Mesenchymal stem cell (in vitro differentiated cells and primary cell): ENCODE data around the gene PAQR4.

Source experiments
- DNase-seq: peaks from one replicate; pipeline ENCODE4 v3.0.0-alpha.2; 2013
- H2AFZ ChIP-seq: one replicate; pipeline ENCODE4 v1.6.1; 2013; ENCODE audit warnings: low read depth, mild to moderate bottlenecking, control low read depth, inconsistent platforms, low read length, moderate library complexity
- H2AK5ac ChIP-seq: 2 replicates; pipeline ENCODE4 v1.6.1; 2013; ENCODE audit warnings: low read length, moderate library complexity, mild to moderate bottlenecking, inconsistent platforms; ENCODE audit not compliant: severe bottlenecking
- H2BK120ac ChIP-seq: one replicate; pipeline ENCODE4 v1.6.1; 2013; ENCODE audit warnings: low read depth, mild to moderate bottlenecking, inconsistent platforms, low read length, moderate library complexity
- H2BK12ac ChIP-seq, 2 experiments: one replicate each; pipeline ENCODE4 v1.6.1; 2013; ENCODE audit warnings: inconsistent platforms in 2 of 2, low read length in 2 of 2, mild to moderate bottlenecking in 2 of 2, moderate library complexity in 2 of 2, control low read depth in 1 of 2
- H2BK15ac ChIP-seq: one replicate; pipeline ENCODE4 v1.6.1; 2013; ENCODE audit warnings: mild to moderate bottlenecking, low read depth, inconsistent platforms; ENCODE audit not compliant: poor library complexity, severe bottlenecking
- H2BK5ac ChIP-seq: 2 replicates; pipeline ENCODE4 v1.6.1; 2013; ENCODE audit warnings: low read depth, mild to moderate bottlenecking, low read length, control low read depth, inconsistent platforms; ENCODE audit not compliant: poor library complexity, severe bottlenecking
- H3K14ac ChIP-seq, 2 experiments: one replicate each; pipeline ENCODE4 v1.6.1; 2013; ENCODE audit warnings: inconsistent platforms in 2 of 2, low read length in 2 of 2, control low read depth in 1 of 2, mild to moderate bottlenecking in 1 of 2, moderate library complexity in 1 of 2
- H3K18ac ChIP-seq, 2 experiments: one replicate each; pipeline ENCODE4 v1.6.1; 2013; ENCODE audit warnings: inconsistent platforms in 2 of 2, low read length in 2 of 2, control low read depth in 1 of 2, low read depth in 1 of 2, mild to moderate bottlenecking in 1 of 2
- H3K23ac ChIP-seq, 2 experiments: one replicate each; pipeline ENCODE4 v1.6.1; 2013; ENCODE audit warnings: inconsistent platforms in 2 of 2, low read length in 2 of 2, mild to moderate bottlenecking in 2 of 2, moderate library complexity in 2 of 2, control low read depth in 1 of 2
- H3K27ac ChIP-seq: 2 replicates; pipeline ENCODE4 v1.5.1; 2013; ENCODE audit warnings: mild to moderate bottlenecking, moderate library complexity, low read length, control low read depth, inconsistent platforms; ENCODE audit not compliant: poor library complexity, severe bottlenecking
- H3K27me3 ChIP-seq, 2 experiments: 2 replicates each; pipeline versions ENCODE4 v1.6.1 to v1.7.0; 2013; ENCODE audit warnings: low read length in 2 of 2, mild to moderate bottlenecking in 2 of 2, moderate library complexity in 2 of 2, control low read depth in 1 of 2, inconsistent platforms in 1 of 2; ENCODE audit not compliant: control insufficient read depth in 1 of 2, insufficient read depth in 1 of 2
- H3K36me3 ChIP-seq, 2 experiments: 2 replicates each; pipeline versions ENCODE4 v1.6.1 to v1.7.0; 2013; ENCODE audit warnings: low read length in 2 of 2, control low read depth in 1 of 2, inconsistent platforms in 1 of 2, low read depth in 1 of 2, mild to moderate bottlenecking in 1 of 2; ENCODE audit not compliant: insufficient read depth in 2 of 2, control insufficient read depth in 1 of 2
- H3K4ac ChIP-seq, 2 experiments: one replicate each; pipeline ENCODE4 v1.6.1; 2013; ENCODE audit warnings: inconsistent platforms in 2 of 2, low read length in 2 of 2, mild to moderate bottlenecking in 2 of 2, moderate library complexity in 2 of 2, control low read depth in 1 of 2, low read depth in 1 of 2
- H3K4me1 ChIP-seq: 2 replicates; pipeline ENCODE4 v1.6.1; 2013; ENCODE audit warnings: low read depth, low read length, control low read depth; ENCODE audit not compliant: control insufficient read depth, insufficient read depth
- H3K4me2 ChIP-seq: 2 replicates; pipeline ENCODE4 v1.6.1; 2013; ENCODE audit warnings: low read length, mild to moderate bottlenecking, inconsistent platforms; ENCODE audit not compliant: poor library complexity, severe bottlenecking
- H3K4me3 ChIP-seq, 2 experiments: 2 replicates each; pipeline versions ENCODE4 v1.5.1 to v1.7.0; 2013; ENCODE audit warnings: low read length in 2 of 2, mild to moderate bottlenecking in 2 of 2, control low read depth in 1 of 2, low read depth in 1 of 2; ENCODE audit not compliant: insufficient read depth in 1 of 2
- H3K79me1 ChIP-seq: replicated peaks from 2 replicates; pipeline ENCODE4 v1.6.1; 2013; ENCODE audit warnings: mild to moderate bottlenecking, control low read depth, low read length, inconsistent platforms; ENCODE audit not compliant: poor library complexity, severe bottlenecking
- H3K9ac ChIP-seq: 2 replicates; pipeline ENCODE4 v1.7.0; 2013; ENCODE audit warnings: mild to moderate bottlenecking, low read length, moderate library complexity
- H3K9me3 ChIP-seq: 2 replicates; pipeline ENCODE4 v1.7.0; 2013; ENCODE audit warnings: mild to moderate bottlenecking, low read length; ENCODE audit not compliant: control insufficient read depth
- H4K8ac ChIP-seq: one replicate; pipeline ENCODE4 v1.6.1; 2013; ENCODE audit warnings: inconsistent platforms, mild to moderate bottlenecking, low read length, moderate library complexity
- H4K91ac ChIP-seq: one replicate; pipeline ENCODE4 v1.6.1; 2013; ENCODE audit warnings: mild to moderate bottlenecking, low read length, inconsistent platforms
- WGBS: methylation state at CpG from one replicate; pipeline ENCODE4 v1.1.7; 2013; ENCODE audit warnings: mixed read lengths; 5-methylcytosine and 5-hydroxymethylcytosine counted together

The PAQR4 gene

DNA sequence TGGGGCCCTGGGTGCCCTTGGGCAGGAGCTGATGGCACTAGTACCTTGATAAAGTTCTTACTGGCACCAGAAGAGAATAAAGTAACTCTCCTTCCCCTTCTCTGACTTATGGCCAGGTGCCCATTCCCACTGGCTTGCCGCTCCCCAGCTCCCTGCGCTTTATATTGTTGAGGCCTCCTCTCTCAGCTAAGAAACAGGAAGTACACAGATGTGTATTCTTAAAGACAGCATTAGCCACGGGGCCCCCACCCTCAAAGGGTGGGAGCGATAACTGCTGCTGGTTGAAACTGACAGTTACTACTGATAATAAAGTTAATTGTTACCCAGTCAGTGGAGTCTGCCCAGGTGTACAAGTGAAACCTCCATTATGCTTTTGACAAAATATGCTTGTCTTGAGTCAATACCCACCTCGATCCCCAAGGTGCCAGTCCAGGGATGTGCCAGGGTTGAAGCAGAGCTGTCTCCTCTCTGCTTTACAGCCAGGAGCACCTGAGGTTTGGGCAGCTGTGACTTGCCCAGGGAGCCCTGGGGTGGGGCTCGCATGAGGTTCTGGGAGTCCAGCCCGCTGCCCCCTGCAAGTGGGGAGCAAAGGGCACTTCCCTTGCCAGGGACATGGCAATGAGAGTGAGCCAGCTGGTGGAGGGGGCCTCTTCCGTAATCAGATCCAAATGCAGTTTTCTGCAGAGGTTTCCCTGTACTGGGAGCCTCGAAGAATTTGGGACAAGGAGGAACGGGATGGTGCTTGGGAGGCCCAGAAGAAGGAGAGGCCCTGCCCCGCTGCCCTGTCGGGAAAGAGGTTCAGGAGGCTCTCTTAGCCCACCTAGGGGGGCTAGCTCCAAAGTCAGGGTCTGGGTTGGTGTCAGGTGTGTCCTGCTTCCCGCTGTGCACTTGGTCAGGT lies 38.2 kb downstream of the PAQR4 start:
- no peaks in the 10 kb centered on the region for H3K79me1 ChIP-seq
- no peak overlapping the region for H4K8ac ChIP-seq
- no peak overlapping the region for H2BK12ac ChIP-seq
- H3K27ac ChIP-seq: no peak overlapping the region
- H3K14ac ChIP-seq: no peak overlapping the region
- no peak overlapping the region for H3K18ac ChIP-seq
- peak overlapping the region in 1 of 2 experiments; percentile 64 for H3K4ac ChIP-seq
- no peaks in the 10 kb centered on the region for H3K9me3 ChIP-seq
- H2AFZ ChIP-seq: no peak overlapping the region
- H2BK120ac ChIP-seq: no peak overlapping the region
- 62% methylated on average over 13 of the region's 13 CpGs for WGBS
- no peak overlapping the region for H3K4me3 ChIP-seq
- DNase-seq: no peak
- H2AK5ac ChIP-seq: no peak overlapping the region
- H3K9ac ChIP-seq: no peak overlapping the region
- no peak overlapping the region for H3K4me2 ChIP-seq
- H2BK15ac ChIP-seq: no peak overlapping the region
- peaks cover 67 to 73% of the 10 kb centered on the region in 2 experiments for H3K27me3 ChIP-seq
- H3K23ac ChIP-seq: no peak overlapping the region
- no peak overlapping the region for H2BK5ac ChIP-seq
- H3K36me3 ChIP-seq: no peaks in the 10 kb centered on the region
- peaks cover 26% of the 10 kb centered on the region for H3K4me1 ChIP-seq
- no peak overlapping the region for H4K91ac ChIP-seq

DNA sequence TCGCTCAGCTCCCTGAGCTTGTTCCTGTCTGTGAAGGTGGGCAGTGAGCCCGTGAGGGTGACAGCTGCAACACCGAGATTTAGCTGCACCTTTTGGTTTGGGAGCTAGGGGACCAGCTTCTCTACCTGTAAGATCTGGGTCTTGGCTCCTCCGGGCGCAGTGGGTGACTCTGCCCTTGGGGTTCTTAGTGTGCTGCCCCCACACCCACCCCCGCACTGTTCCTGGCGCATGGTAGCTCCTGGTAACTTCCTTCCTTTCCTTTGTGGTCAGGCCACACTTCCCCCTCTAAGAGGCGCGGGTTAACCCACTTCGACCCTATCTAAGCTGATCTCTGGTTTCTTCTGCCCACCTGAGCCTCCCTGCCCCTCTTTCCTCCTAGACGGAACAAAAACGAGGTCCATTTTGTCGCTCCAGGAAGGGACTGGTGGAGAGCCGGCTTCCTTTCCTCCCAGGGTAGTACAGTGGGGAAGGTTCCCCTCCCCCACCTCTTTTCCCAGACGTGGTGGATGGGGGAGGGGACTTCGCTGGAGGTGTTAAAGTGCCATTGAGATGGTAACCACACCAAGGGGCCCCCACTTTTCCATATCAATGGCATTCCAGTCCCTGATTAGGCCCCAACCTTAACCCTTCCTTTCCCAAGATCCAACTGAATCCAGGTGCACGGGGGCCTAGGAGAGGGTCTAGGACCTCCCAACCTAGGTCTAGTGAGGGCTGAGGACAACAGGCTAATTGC lies 39.0 kb downstream of the PAQR4 start:
- DNase-seq: no peak
- Histone ChIP-seq H3K18ac (no peak overlapping the region), H3K4ac (peak overlapping the region in 1 of 2 experiments; percentile 64), H3K36me3 (no peaks in the 10 kb centered on the region), H2AK5ac (no peak overlapping the region), H3K4me2 (no peak overlapping the region), H2BK120ac (no peak overlapping the region), H2AFZ (no peak overlapping the region), H3K9ac (no peak overlapping the region), H3K4me1 (peaks cover 34% of the 10 kb centered on the region), H3K27ac (no peak overlapping the region), H3K9me3 (no peaks in the 10 kb centered on the region), H3K79me1 (no peaks in the 10 kb centered on the region), H3K4me3 (no peak overlapping the region), H3K23ac (no peak overlapping the region), H4K8ac (no peak overlapping the region), H4K91ac (no peak overlapping the region), H2BK5ac (no peak overlapping the region), H2BK12ac (no peak overlapping the region), H2BK15ac (no peak overlapping the region), H3K14ac (no peak overlapping the region), H3K27me3 (peaks cover 75 to 81% of the 10 kb centered on the region in 2 experiments)
- WGBS: 18% methylated on average over 12 of the region's 17 CpGs

DNA sequence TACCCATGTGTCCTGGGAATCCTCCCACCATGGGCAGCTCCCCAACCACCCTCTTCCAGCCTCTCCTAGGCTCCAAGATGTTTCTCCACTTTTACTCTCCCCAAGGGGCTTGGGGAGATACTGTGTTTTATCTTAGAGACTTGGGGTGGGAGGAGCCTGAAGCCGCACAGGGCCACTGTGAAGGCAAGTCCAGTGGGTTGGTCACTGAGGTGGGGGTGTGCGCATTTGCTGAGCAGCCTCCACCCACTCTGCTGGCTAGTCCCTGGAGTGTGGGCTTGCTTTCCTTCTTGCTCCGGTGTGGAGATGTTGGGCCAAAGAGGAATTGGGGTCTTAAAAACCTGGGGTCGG lies 39.5 kb downstream of the PAQR4 start:
- DNase-seq: no peak
- Histone ChIP-seq H3K9me3 (no peaks in the 10 kb centered on the region), H3K9ac (no peak overlapping the region), H3K27me3 (peaks cover 80 to 87% of the 10 kb centered on the region in 2 experiments), H3K23ac (peak overlapping the region in 1 of 2 experiments; percentile 9), H3K4ac (no peak overlapping the region), H3K27ac (no peak overlapping the region), H4K91ac (no peak overlapping the region), H3K4me1 (peaks cover 37% of the 10 kb centered on the region), H3K36me3 (no peaks in the 10 kb centered on the region), H3K18ac (no peak overlapping the region), H2AK5ac (no peak overlapping the region), H3K79me1 (no peaks in the 10 kb centered on the region), H2BK12ac (no peak overlapping the region), H2BK15ac (no peak overlapping the region), H3K4me3 (no peak overlapping the region), H2BK5ac (no peak overlapping the region), H2AFZ (no peak overlapping the region), H3K4me2 (no peak overlapping the region), H2BK120ac (no peak overlapping the region), H4K8ac (no peak overlapping the region), H3K14ac (no peak overlapping the region)
- 32% methylated on average over 4 of the region's 4 CpGs for WGBS
